PFSK-1 (cell line): ENCODE results near the gene BICDL1. TPM values are rescaled to one million over a fixed set of nuclear protein-coding genes. Genes with fewer than 3 reads are reported as not detected.

Experiments
- FOXP2 ChIP-seq: optimal IDR thresholded peaks from 2 replicates; pipeline ENCODE3; 2011; ENCODE audit warnings: borderline replicate concordance, control low read depth, inconsistent platforms; ENCODE audit not compliant: insufficient read depth; ENCODE audit errors: extremely low read length, extremely low read depth
- POLR2AphosphoS5 ChIP-seq: IDR thresholded peaks from 2 replicates; pipeline ENCODE4 v1.6.1; 2012; ENCODE audit warnings: low read depth, mild to moderate bottlenecking, control low read depth, low read length, moderate library complexity
- REST ChIP-seq, 2 experiments: IDR thresholded peaks; 2 replicates each; pipeline versions ENCODE4 v1.6.1 to v1.8.0; 2011 to 2012; ENCODE audit warnings: low read depth in 2 of 2, low read length in 2 of 2, control low read depth in 1 of 2, inconsistent platforms in 1 of 2, mild to moderate bottlenecking in 1 of 2, moderate library complexity in 1 of 2; ENCODE audit not compliant: insufficient read depth in 1 of 2
- SIN3A ChIP-seq: IDR thresholded peaks from 2 replicates; pipeline ENCODE4 v1.6.1; 2012; ENCODE audit warnings: mild to moderate bottlenecking, low read length, moderate library complexity, borderline replicate concordance; ENCODE audit not compliant: insufficient read depth
- TAF1 ChIP-seq: IDR thresholded peaks from 2 replicates; pipeline ENCODE4 v1.6.1; 2012; ENCODE audit warnings: low read length, control low read depth, borderline replicate concordance; ENCODE audit not compliant: insufficient read depth
- polyA plus RNA-seq: library from polyadenylated mRNA; unstranded; fragments of >200 nt; gene quantifications from one replicate; pipeline ENCODE4 v1.2.1, GENCODE V29; 2012; ENCODE audit warnings: low read depth, missing spikeins; ENCODE audit not compliant: insufficient read length

The BICDL1 gene
- not detected for polyA plus RNA-seq

GRCh38 chr12:119988472-119989360, at the start of gene BICDL1:
Gene BICDL1 (plus strand): TSS chr12:119989236. CDS start chr12:119989869, 633 bp downstream.
- TF ChIP-seq POLR2AphosphoS5 = no peak
- no peak for TF ChIP-seq TAF1
- TF ChIP-seq SIN3A = no peak
- no peak for TF ChIP-seq FOXP2
- no peak for TF ChIP-seq REST (IDR thresholded peaks at IDR 0.05; ENCODE audit: insufficient read depth in 1 of 2, low read depth in 2 of 2, low read length in 2 of 2)

- TF ChIP-seq TAF1 = no peak
- no peak for TF ChIP-seq REST (IDR thresholded peaks at IDR 0.05; ENCODE audit: insufficient read depth in 1 of 2, low read depth in 2 of 2, low read length in 2 of 2)
- TF ChIP-seq FOXP2 = no peak
- TF ChIP-seq POLR2AphosphoS5 = no peak
- no peak for TF ChIP-seq SIN3A
Measured at GRCh38 chr12:119940897-119941296, 48.1 kb upstream of the BICDL1 start.

GRCh38 chr12:119942386-119942785, 46.6 kb upstream of the BICDL1 start:
- TF ChIP-seq TAF1 (no peak), FOXP2 (no peak), POLR2AphosphoS5 (no peak), REST (IDR thresholded peaks at IDR 0.05; ENCODE audit: insufficient read depth in 1 of 2, low read depth in 2 of 2, low read length in 2 of 2) (no peak), SIN3A (no peak)

GRCh38 chr12:119946213-119946612, 42.8 kb upstream of the BICDL1 start:
- TF ChIP-seq REST (IDR thresholded peaks at IDR 0.05; ENCODE audit: insufficient read depth in 1 of 2, low read depth in 2 of 2, low read length in 2 of 2) (no peak), SIN3A (no peak), FOXP2 (no peak), POLR2AphosphoS5 (no peak), TAF1 (no peak)

- TF ChIP-seq FOXP2 = no peak
- TF ChIP-seq POLR2AphosphoS5 = no peak
- no peak for TF ChIP-seq REST (IDR thresholded peaks at IDR 0.05; ENCODE audit: insufficient read depth in 1 of 2, low read depth in 2 of 2, low read length in 2 of 2)
- TF ChIP-seq TAF1 = no peak
- TF ChIP-seq SIN3A = no peak
Measured at GRCh38 chr12:119949145-119949544, 39.9 kb upstream of the BICDL1 start.
